ENCODE data around the gene PCDHGB3. TPM values are rescaled to one million over a fixed set of nuclear protein-coding genes. Genes with fewer than 3 reads are reported as not detected.
"Not testable (repeated sequence)": the region's sequence is repeated elsewhere in the genome, so short reads cannot be mapped to it uniquely, and the experiment has no call there.

PCDHGB3 gene
- total RNA-seq, 1 donor from 2014 or later: 2.6 TPM

GRCh38 chr5:141389153-141390042 is 19.4 kb downstream of the PCDHGB3 start:
- peaks cover 2% of the 10 kb centered on the region for H3K36me3 Mint-ChIP-seq (ENCODE audit: low read depth)
- no peak overlapping the region for H3K27ac Mint-ChIP-seq
- ATAC-seq (ENCODE audit: low read depth): no peak

DNA sequence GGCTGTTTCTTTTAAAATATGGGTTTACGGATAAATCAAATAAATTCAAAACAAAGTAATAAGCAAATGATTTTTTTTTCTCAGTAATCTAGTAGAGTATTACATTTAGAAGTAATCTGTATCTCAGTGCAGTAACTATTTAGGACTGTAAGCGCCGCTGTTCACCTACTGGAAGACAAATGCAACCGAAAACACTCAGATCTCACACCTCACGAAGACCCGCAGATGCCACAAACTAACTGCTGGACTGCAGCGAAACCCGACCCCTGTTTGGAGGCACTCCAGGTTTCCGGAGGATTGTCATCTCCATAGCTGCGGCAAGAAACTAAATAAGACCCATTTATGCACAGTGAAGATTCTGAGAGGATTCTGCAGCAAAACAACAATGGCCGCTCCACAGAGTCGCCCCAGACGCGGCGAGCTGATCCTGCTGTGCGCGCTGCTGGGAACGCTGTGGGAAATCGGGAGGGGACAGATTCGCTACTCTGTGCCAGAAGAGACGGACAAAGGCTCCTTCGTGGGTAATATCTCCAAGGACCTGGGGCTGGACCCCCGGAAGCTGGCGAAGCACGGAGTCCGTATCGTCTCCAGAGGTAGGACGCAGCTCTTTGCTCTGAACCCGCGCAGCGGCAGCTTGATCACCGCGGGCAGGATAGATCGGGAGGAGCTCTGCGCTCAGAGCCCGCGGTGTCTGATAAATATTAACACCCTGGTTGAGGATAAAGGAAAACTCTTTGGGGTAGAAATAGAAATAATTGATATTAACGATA is 22.6 kb downstream of the PCDHGB3 start, which contains the start of gene PCDHGA8:
Gene PCDHGA8 (plus strand): TSS at position 205 of the 770 bp plus-strand sequence. CDS start 181 bp downstream, at position 386.
- H3K27ac Mint-ChIP-seq: no peak within 1 kb of the TSS
- intact Hi-C loops (cut with micrococcal nuclease): no loop called here
- peaks cover 54% of the 10 kb centered on the region for H3K27me3 Mint-ChIP-seq
- CTCF ChIA-PET: interaction anchor here (1.2 kb wide), 1 partner anchor 175 kb away, joined by 3 read pairs; no protein-coding TSS in a partner anchor
- H3K36me3 Mint-ChIP-seq (ENCODE audit: low read depth): peaks cover 2% of the 10 kb centered on the region
- H3K4me1 Mint-ChIP-seq: no peaks in the 10 kb centered on the region
- POLR2A ChIA-PET: no interaction called here
- peaks cover 19% of the 10 kb centered on the region for H3K9me3 Mint-ChIP-seq
- ATAC-seq (ENCODE audit: low read depth): no peak
- no peak within 1 kb of the TSS for H3K4me3 Mint-ChIP-seq
- no peak for DNase-seq
- no peak for TF ChIP-seq CTCF (IDR thresholded peaks at IDR 0.05)

More at GRCh38 chr5:141389153-141390042, 19.4 kb downstream of the PCDHGB3 start:
- no peak overlapping the region for H3K4me3 Mint-ChIP-seq
- intact Hi-C loops (cut with micrococcal nuclease): no loop called here
- H3K27me3 Mint-ChIP-seq: peaks cover 58% of the 10 kb centered on the region
- no peak for TF ChIP-seq CTCF (IDR thresholded peaks at IDR 0.05)
- ChIA-PET POLR2A (no interaction called here), CTCF (no interaction called here)
- H3K9me3 Mint-ChIP-seq: peaks cover 25% of the 10 kb centered on the region
- H3K4me1 Mint-ChIP-seq: no peaks in the 10 kb centered on the region
- no peak for DNase-seq

- ChIA-PET CTCF (no interaction called here), POLR2A (no interaction called here)
- peaks cover 2% of the 10 kb centered on the region for H3K36me3 Mint-ChIP-seq (ENCODE audit: low read depth)
- H3K27me3 Mint-ChIP-seq: peaks cover 53% of the 10 kb centered on the region
- intact Hi-C loops (cut with micrococcal nuclease): no loop called here
- no peaks in the 10 kb centered on the region for H3K4me1 Mint-ChIP-seq
- peaks cover 19% of the 10 kb centered on the region for H3K9me3 Mint-ChIP-seq
- no peak for ATAC-seq (ENCODE audit: low read depth)
- no peak overlapping the region for H3K27ac Mint-ChIP-seq
- H3K4me3 Mint-ChIP-seq: no peak overlapping the region
- no peak for TF ChIP-seq CTCF (IDR thresholded peaks at IDR 0.05)
- DNase-seq: no peak
Measured at GRCh38 chr5:141393267-141393666, 23.2 kb downstream of the PCDHGB3 start.

- H3K4me3 Mint-ChIP-seq; intact Hi-C loops (cut with micrococcal nuclease); H3K36me3 Mint-ChIP-seq (ENCODE audit: low read depth); H3K27ac Mint-ChIP-seq; DNase-seq; POLR2A ChIA-PET; H3K4me1 Mint-ChIP-seq; ATAC-seq (ENCODE audit: low read depth): not testable (repeated sequence)
- Mint-ChIP-seq H3K9me3 (peaks cover 22% of the 10 kb centered on the region), H3K27me3 (peaks cover 52% of the 10 kb centered on the region)
- CTCF ChIA-PET: interaction anchor here (1.1 kb wide), 1 partner anchor 25 kb away, joined by 3 read pairs; the partner anchor contains the start of gene PCDHGB3
Measured at GRCh38 chr5:141394401-141395187, 24.6 kb downstream of the PCDHGB3 start.

- Mint-ChIP-seq H3K9me3 (peaks cover 17% of the 10 kb centered on the region), H3K27me3 (peaks cover 50% of the 10 kb centered on the region), H3K4me3 (peak within 1 kb of the TSS; percentile 60)
- DNase-seq; POLR2A ChIA-PET; H3K36me3 Mint-ChIP-seq (ENCODE audit: low read depth); H3K4me1 Mint-ChIP-seq; H3K27ac Mint-ChIP-seq; intact Hi-C loops (cut with micrococcal nuclease): not testable (repeated sequence)
- peak; percentile 98 for ATAC-seq (ENCODE audit: low read depth)
- CTCF ChIA-PET: interaction anchor here (0.7 to 1.8 kb wide), 7 partner anchors 10 to 169 kb away, joined by 3 to 6 read pairs (median 3); partner anchors contain the start of genes PCDHGA6, PCDHGB3 and PCDHGB6
Measured at GRCh38 chr5:141397756-141398551, 27.9 kb downstream of the PCDHGB3 start, which contains the start of gene PCDHGB5. Gene PCDHGB5, plus strand, starts transcription at chr5:141397947. Its CDS starts 181 bp downstream, at chr5:141398128.
